GM20431 (cell line): ENCODE data around the gene WNT2.
"Not testable (repeated sequence)": the region's sequence is repeated elsewhere in the genome, so short reads cannot be mapped to it uniquely, and the experiment has no call there.

ENCODE experiments used
- in situ Hi-C: fragments of 300-500 bp; cut with MseI, MboI; formaldehyde crosslinking; loops from one replicate; pipeline ENCODE4 v1.15.0; 2020; ENCODE audit warnings: low sequenced_read_pairs; ENCODE audit not compliant: unreplicated experiment

The WNT2 gene

GRCh38 chr7:117271566-117271965, 51.3 kb downstream of the WNT2 start:
- in situ Hi-C loops = no loop called here

- in situ Hi-C loops = no loop called here
Observed at GRCh38 chr7:117270371-117270770, 52.5 kb downstream of the WNT2 start.

- in situ Hi-C loops = no loop called here
Observed at GRCh38 chr7:117269886-117270285, 53.0 kb downstream of the WNT2 start.

- in situ Hi-C loops = no loop called here
Observed at GRCh38 chr7:117269417-117269816, 53.4 kb downstream of the WNT2 start.

GRCh38 chr7:117264716-117265115, 58.1 kb downstream of the WNT2 start:
- in situ Hi-C loops = no loop called here

DNA sequence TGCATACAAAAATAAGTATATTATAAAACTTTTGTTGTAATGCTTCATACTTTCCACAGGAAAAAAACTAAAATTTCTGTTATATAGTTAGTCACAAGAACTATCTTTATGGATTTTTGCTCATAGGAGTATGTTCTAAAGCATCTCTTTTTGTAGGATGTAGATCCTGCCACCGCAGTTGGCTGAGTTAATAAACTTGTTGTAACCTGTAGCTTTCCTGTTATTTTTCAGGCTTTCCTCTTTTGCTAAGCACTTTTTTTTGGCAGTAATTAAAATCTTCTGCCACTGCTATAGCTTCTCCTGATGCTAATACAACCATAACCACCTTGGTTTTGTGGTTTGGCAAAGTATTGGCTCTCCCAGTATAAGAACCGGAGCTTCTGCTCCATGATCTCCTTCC, 60.3 kb downstream of the WNT2 start:
- in situ Hi-C loops = no loop called here

DNA sequence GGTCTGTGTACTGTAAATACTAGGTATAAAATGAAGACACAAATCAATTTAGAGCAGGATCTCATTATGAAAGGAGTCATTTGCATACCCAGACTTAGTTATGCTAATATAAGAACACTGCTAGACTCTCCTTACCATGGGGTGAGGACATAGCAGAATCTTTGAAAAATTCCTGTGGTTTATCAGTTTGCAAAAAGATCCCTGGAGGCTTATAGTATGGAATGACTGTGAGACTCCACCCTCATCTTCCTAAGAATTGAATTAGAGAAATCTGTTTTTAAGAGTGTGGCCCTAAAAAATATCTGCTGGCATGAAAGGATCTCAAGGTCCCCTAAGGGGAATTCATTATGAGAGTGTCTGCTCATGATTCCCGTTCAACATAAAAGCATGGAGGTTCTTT, 63.2 kb downstream of the WNT2 start:
- in situ Hi-C loops = no loop called here

GRCh38 chr7:117251687-117252086, 71.2 kb downstream of the WNT2 start:
- in situ Hi-C loops = no loop called here

- in situ Hi-C loops = no loop called here
Observed at GRCh38 chr7:117250801-117251200, 72.1 kb downstream of the WNT2 start.

- in situ Hi-C loops = no loop called here
Observed at GRCh38 chr7:117250245-117250644, 72.6 kb downstream of the WNT2 start.

DNA sequence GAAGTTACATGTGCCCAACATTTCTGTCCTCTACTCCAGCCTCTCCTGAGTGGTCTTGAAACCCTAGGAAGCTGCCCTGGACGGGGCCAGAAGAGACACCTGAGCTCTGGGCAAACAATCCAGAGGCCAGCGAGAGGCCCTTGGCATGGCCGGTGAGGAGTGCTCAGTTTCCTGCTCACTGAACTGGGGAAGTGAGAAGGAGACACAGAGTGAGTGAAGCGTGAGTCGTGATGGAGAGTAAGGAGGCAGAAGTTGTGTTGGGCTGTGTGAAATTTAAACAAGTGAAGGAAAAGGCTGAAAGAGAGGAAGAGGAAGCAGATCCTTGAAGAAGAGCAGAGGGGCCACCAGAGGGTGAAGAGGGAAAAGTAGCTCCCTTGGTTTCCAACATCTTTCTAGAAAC, 73.2 kb downstream of the WNT2 start:
- in situ Hi-C loops = no loop called here

DNA sequence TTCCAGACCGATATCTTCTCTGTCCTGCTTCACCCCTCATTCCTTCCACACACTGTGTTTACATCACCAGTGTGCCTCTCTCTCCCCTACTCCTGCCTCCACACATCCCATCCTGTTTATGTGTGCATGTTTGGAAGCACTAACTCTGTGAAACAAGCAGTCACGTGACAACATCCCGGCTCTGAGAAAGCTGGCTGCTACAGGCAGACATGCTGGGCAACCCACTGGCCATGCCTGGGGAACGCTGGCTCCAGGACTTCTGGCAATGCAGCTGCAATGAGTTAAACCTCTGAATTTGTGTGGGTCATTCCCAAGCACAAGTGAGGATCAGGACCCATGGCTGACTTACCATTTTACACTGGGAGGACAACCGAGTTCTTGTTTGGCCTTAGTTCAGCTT, 74.0 kb downstream of the WNT2 start:
- in situ Hi-C loops = no loop called here

- in situ Hi-C loops = no loop called here
Observed at GRCh38 chr7:117247809-117248208, 75.0 kb downstream of the WNT2 start.

DNA sequence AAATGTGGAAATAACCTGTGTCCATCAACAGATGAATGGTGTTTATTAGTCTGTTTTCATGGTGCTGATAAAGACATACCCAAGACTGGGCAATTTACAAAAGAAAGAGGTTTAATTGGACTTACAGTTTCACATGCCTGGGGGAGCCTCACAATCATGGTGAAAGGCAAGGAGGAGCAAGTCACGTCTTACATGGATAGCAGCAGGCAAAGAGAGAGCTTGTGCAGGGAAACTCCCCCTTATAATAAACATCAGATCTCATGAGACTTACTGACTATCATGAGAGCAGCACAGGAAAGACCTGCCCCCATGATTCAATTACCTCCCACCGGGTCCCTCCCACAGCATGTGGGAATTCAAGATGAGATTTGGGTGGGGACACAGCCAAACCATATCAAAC, 77.2 kb downstream of the WNT2 start:
- in situ Hi-C loops = not testable (repeated sequence)

- in situ Hi-C loops = no loop called here
Observed at GRCh38 chr7:117243390-117243789, 79.5 kb downstream of the WNT2 start.

- in situ Hi-C loops = no loop called here
Observed at GRCh38 chr7:117241088-117241487, 81.8 kb downstream of the WNT2 start.

- in situ Hi-C loops = no loop called here
Observed at GRCh38 chr7:117238937-117239336, 83.9 kb downstream of the WNT2 start.

GRCh38 chr7:117238472-117238871, 84.4 kb downstream of the WNT2 start:
- in situ Hi-C loops = no loop called here

GRCh38 chr7:117237646-117238045, 85.2 kb downstream of the WNT2 start:
- in situ Hi-C loops = no loop called here

DNA sequence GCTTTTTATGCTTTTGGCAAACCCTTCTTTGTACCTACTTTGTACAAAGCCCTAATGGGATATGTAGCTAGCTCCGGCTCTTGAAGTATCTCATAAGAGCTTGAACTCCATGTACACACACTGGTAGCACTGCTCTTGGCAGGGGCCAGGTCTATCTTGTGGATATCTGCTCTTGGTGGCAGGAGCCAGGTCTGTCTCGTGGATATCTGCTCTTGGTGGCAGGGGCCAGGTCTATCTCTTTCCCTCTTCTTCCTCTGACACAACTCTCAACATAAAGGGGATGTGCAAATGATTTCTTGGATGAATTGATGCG, 91.9 kb downstream of the WNT2 start:
- in situ Hi-C loops = no loop called here

- in situ Hi-C loops = no loop called here
Observed at GRCh38 chr7:117230276-117231046, 92.4 kb downstream of the WNT2 start.

DNA sequence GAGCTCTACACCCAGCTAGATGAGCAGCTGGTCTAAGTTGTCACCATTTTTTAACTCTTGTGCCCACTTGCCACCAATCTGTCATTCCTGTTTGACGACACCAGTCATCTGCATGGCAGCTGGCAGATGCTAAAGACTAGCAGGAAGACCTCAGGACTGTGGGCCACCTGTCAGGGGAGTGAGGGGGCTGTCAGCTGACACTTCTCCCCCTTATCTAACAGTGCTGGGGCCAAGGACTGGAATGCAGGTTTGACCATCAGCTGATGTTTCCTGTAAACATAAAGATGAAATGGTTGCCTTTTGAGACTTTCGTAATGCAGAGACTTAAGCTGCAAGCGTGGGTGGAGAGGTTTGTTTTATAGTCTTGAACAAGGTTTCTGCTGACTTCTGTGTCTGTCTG, 93.5 kb downstream of the WNT2 start:
- in situ Hi-C loops = no loop called here

DNA sequence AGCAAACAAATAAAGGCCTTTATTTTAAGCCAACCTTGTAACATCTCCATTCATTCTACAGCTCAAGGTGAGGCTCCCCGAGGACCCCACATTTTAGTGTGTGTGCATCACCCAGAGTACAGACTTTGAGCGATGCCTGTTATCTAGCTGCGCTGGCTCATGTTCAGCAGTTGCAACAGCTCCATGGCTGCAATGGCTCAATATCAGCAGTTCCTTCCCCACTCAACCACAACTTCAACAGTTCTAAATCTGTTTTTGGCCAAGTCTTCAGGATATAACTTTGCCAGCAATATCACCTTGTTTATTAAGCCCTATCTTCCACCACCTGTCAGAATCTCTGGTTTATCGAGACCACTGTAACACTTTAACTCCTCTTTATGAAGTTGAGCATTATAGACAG, 95.8 kb downstream of the WNT2 start:
- in situ Hi-C loops = no loop called here
